ENCODE measurements around the gene FNBP1L. TPM values are rescaled to one million over a fixed set of nuclear protein-coding genes. Genes with fewer than 3 reads are reported as not detected.

The FNBP1L gene
- total and polyA plus RNA-seq, 2 experiments from 2014 or later: 56.3 to 132 TPM

- DNase-seq (ENCODE audit: low spot score) (no peak), ATAC-seq (no peak)
- Mint-ChIP-seq H3K36me3 (ENCODE audit: low read depth) (peaks cover 3% of the 10 kb centered on the region), H3K27me3 (ENCODE audit: insufficient read depth, low read depth, poor library complexity) (peaks cover 6% of the 10 kb centered on the region), H3K27ac (no peak overlapping the region), H3K9me3 (peaks cover 12% of the 10 kb centered on the region), H3K4me3 (no peak overlapping the region), H3K4me1 (peaks cover 28% of the 10 kb centered on the region)
- Histone ChIP-seq H3K4me2 (no peak overlapping the region), H3F3A (replicated peaks; ENCODE audit: low read depth) (peaks cover 12% of the 10 kb centered on the region), H3K36me3 (ENCODE audit: insufficient read depth) (peaks cover 4% of the 10 kb centered on the region), H4K20me1 (replicated peaks; ENCODE audit: insufficient read depth) (no peaks in the 10 kb centered on the region), H3K79me2 (replicated peaks; ENCODE audit: insufficient read depth) (no peaks in the 10 kb centered on the region), H3K27ac (ENCODE audit: low read depth) (no peak overlapping the region), H3K4me3 (no peak overlapping the region), H3K4me1 (ENCODE audit: insufficient read depth) (peaks cover 38% of the 10 kb centered on the region), H3K9me2 (ENCODE audit: insufficient read depth) (no peaks in the 10 kb centered on the region), H3K27me3 (ENCODE audit: insufficient read depth) (no peaks in the 10 kb centered on the region), H2AFZ (no peak overlapping the region)
- TF ChIP-seq, protein P1, sequence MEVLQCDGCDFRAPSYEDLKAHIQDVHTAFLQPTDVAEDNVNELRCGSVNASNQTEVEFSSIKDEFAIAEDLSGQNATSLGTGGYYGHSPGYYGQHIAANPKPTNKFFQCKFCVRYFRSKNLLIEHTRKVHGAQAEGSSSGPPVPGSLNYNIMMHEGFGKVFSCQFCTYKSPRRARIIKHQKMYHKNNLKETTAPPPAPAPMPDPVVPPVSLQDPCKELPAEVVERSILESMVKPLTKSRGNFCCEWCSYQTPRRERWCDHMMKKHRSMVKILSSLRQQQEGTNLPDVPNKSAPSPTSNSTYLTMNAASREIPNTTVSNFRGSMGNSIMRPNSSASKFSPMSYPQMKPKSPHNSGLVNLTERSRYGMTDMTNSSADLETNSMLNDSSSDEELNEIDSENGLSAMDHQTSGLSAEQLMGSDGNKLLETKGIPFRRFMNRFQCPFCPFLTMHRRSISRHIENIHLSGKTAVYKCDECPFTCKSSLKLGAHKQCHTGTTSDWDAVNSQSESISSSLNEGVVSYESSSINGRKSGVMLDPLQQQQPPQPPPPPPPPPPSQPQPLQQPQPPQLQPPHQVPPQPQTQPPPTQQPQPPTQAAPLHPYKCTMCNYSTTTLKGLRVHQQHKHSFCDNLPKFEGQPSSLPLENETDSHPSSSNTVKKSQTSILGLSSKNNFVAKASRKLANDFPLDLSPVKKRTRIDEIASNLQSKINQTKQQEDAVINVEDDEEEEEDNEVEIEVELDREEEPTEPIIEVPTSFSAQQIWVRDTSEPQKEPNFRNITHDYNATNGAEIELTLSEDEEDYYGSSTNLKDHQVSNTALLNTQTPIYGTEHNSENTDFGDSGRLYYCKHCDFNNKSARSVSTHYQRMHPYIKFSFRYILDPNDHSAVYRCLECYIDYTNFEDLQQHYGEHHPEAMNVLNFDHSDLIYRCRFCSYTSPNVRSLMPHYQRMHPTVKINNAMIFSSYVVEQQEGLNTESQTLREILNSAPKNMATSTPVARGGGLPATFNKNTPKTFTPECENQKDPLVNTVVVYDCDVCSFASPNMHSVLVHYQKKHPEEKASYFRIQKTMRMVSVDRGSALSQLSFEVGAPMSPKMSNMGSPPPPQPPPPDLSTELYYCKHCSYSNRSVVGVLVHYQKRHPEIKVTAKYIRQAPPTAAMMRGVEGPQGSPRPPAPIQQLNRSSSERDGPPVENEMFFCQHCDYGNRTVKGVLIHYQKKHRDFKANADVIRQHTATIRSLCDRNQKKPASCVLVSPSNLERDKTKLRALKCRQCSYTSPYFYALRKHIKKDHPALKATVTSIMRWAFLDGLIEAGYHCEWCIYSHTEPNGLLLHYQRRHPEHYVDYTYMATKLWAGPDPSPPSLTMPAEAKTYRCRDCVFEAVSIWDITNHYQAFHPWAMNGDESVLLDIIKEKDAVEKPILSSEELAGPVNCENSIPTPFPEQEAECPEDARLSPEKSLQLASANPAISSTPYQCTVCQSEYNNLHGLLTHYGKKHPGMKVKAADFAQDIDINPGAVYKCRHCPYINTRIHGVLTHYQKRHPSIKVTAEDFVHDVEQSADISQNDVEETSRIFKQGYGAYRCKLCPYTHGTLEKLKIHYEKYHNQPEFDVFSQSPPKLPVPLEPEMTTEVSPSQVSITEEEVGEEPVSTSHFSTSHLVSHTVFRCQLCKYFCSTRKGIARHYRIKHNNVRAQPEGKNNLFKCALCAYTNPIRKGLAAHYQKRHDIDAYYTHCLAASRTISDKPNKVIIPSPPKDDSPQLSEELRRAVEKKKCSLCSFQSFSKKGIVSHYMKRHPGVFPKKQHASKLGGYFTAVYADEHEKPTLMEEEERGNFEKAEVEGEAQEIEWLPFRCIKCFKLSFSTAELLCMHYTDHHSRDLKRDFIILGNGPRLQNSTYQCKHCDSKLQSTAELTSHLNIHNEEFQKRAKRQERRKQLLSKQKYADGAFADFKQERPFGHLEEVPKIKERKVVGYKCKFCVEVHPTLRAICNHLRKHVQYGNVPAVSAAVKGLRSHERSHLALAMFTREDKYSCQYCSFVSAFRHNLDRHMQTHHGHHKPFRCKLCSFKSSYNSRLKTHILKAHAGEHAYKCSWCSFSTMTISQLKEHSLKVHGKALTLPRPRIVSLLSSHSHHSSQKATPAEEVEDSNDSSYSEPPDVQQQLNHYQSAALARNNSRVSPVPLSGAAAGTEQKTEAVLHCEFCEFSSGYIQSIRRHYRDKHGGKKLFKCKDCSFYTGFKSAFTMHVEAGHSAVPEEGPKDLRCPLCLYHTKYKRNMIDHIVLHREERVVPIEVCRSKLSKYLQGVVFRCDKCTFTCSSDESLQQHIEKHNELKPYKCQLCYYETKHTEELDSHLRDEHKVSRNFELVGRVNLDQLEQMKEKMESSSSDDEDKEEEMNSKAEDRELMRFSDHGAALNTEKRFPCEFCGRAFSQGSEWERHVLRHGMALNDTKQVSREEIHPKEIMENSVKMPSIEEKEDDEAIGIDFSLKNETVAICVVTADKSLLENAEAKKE (CRISPR knock-in tag; IDR thresholded peaks at IDR 0.05): no peak
- TF ChIP-seq POLR2AphosphoS5 (IDR thresholded peaks at IDR 0.05; ENCODE audit: low read depth) (no peak), CREB1 (CRISPR knock-in tag; IDR thresholded peaks at IDR 0.05; ENCODE audit: low read depth) (no peak), STAT1 (IDR thresholded peaks at IDR 0.05; ENCODE audit: unreplicated experiment) (no peak), EZH2phosphoT487 (IDR thresholded peaks at IDR 0.05; ENCODE audit: unreplicated experiment) (no peak), ZNF331 (CRISPR knock-in tag; IDR thresholded peaks at IDR 0.05; ENCODE audit: low read depth) (no peak), REST (IDR thresholded peaks at IDR 0.05; ENCODE audit: unreplicated experiment) (no peak), ZNF114 (CRISPR knock-in tag; IDR thresholded peaks at IDR 0.05) (no peak), NANOG (IDR thresholded peaks at IDR 0.05; ENCODE audit: borderline replicate concordance) (no peak), EZH2 (IDR thresholded peaks at IDR 0.05; ENCODE audit: low read depth, unreplicated experiment) (no peak), JUNB (IDR thresholded peaks at IDR 0.05; ENCODE audit: unreplicated experiment) (no peak)
- TF ChIP-seq, protein P2, sequence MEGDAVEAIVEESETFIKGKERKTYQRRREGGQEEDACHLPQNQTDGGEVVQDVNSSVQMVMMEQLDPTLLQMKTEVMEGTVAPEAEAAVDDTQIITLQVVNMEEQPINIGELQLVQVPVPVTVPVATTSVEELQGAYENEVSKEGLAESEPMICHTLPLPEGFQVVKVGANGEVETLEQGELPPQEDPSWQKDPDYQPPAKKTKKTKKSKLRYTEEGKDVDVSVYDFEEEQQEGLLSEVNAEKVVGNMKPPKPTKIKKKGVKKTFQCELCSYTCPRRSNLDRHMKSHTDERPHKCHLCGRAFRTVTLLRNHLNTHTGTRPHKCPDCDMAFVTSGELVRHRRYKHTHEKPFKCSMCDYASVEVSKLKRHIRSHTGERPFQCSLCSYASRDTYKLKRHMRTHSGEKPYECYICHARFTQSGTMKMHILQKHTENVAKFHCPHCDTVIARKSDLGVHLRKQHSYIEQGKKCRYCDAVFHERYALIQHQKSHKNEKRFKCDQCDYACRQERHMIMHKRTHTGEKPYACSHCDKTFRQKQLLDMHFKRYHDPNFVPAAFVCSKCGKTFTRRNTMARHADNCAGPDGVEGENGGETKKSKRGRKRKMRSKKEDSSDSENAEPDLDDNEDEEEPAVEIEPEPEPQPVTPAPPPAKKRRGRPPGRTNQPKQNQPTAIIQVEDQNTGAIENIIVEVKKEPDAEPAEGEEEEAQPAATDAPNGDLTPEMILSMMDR (conservative IDR thresholded peaks at IDR 0.05; ENCODE audit: low read depth in 2 of 2): no peak
- TF ChIP-seq, protein P3, sequence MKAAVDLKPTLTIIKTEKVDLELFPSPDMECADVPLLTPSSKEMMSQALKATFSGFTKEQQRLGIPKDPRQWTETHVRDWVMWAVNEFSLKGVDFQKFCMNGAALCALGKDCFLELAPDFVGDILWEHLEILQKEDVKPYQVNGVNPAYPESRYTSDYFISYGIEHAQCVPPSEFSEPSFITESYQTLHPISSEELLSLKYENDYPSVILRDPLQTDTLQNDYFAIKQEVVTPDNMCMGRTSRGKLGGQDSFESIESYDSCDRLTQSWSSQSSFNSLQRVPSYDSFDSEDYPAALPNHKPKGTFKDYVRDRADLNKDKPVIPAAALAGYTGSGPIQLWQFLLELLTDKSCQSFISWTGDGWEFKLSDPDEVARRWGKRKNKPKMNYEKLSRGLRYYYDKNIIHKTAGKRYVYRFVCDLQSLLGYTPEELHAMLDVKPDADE (IDR thresholded peaks at IDR 0.05): no peak
Observed at GRCh38 chr1:93414749-93415148, 33.2 kb upstream of the FNBP1L start.
